ENCODE data around the gene TEKT1. TPM values are rescaled to one million over a fixed set of nuclear protein-coding genes. Genes with fewer than 3 reads are reported as not detected.

TEKT1 gene
- total and polyA plus RNA-seq, 2 experiments from 2014 or later, result not detected

GRCh38 chr17:6757747-6758146 lies 73.8 kb downstream of the TEKT1 start:
- Mint-ChIP-seq H3K27ac (no peak overlapping the region), H3K4me3 (no peak overlapping the region), H3K36me3 (ENCODE audit: low read depth) (no peaks in the 10 kb centered on the region), H3K4me1 (peaks cover 21% of the 10 kb centered on the region), H3K9me3 (no peaks in the 10 kb centered on the region), H3K27me3 (ENCODE audit: insufficient read depth, low read depth, poor library complexity) (peaks cover 16% of the 10 kb centered on the region)
- Histone ChIP-seq H2AFZ (no peak overlapping the region), H3K4me2 (no peak overlapping the region), H3K4me1 (ENCODE audit: insufficient read depth) (peaks cover 13% of the 10 kb centered on the region), H3K4me3 (no peak overlapping the region), H3K79me2 (replicated peaks; ENCODE audit: insufficient read depth) (no peaks in the 10 kb centered on the region), H3K27me3 (ENCODE audit: insufficient read depth) (no peaks in the 10 kb centered on the region), H3F3A (replicated peaks; ENCODE audit: low read depth) (no peaks in the 10 kb centered on the region), H3K9me2 (ENCODE audit: insufficient read depth) (no peaks in the 10 kb centered on the region), H3K36me3 (ENCODE audit: insufficient read depth) (no peaks in the 10 kb centered on the region), H4K20me1 (replicated peaks; ENCODE audit: insufficient read depth) (no peaks in the 10 kb centered on the region), H3K27ac (ENCODE audit: low read depth) (no peak overlapping the region)
- no peak for TF ChIP-seq STAT1 (IDR thresholded peaks at IDR 0.05; ENCODE audit: unreplicated experiment)
- TF ChIP-seq ZNF331 (CRISPR knock-in tag; IDR thresholded peaks at IDR 0.05; ENCODE audit: low read depth), result no peak
- TF ChIP-seq, protein P1, sequence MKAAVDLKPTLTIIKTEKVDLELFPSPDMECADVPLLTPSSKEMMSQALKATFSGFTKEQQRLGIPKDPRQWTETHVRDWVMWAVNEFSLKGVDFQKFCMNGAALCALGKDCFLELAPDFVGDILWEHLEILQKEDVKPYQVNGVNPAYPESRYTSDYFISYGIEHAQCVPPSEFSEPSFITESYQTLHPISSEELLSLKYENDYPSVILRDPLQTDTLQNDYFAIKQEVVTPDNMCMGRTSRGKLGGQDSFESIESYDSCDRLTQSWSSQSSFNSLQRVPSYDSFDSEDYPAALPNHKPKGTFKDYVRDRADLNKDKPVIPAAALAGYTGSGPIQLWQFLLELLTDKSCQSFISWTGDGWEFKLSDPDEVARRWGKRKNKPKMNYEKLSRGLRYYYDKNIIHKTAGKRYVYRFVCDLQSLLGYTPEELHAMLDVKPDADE (IDR thresholded peaks at IDR 0.05), result no peak
- no peak for TF ChIP-seq ZNF462 (CRISPR knock-in tag; IDR thresholded peaks at IDR 0.05)
- TF ChIP-seq REST (IDR thresholded peaks at IDR 0.05; ENCODE audit: unreplicated experiment), result no peak
- TF ChIP-seq EZH2phosphoT487 (IDR thresholded peaks at IDR 0.05; ENCODE audit: unreplicated experiment), result no peak
- no peak for TF ChIP-seq CREB1 (CRISPR knock-in tag; IDR thresholded peaks at IDR 0.05; ENCODE audit: low read depth)
- TF ChIP-seq POLR2AphosphoS5 (IDR thresholded peaks at IDR 0.05; ENCODE audit: low read depth), result no peak
- no peak for TF ChIP-seq ZNF114 (CRISPR knock-in tag; IDR thresholded peaks at IDR 0.05)
- TF ChIP-seq NANOG (IDR thresholded peaks at IDR 0.05; ENCODE audit: borderline replicate concordance), result no peak
- TF ChIP-seq JUNB (IDR thresholded peaks at IDR 0.05; ENCODE audit: unreplicated experiment), result no peak
- no peak for TF ChIP-seq CTCF (conservative IDR thresholded peaks at IDR 0.05; ENCODE audit: low read depth in 2 of 2)
- no peak for TF ChIP-seq EZH2 (IDR thresholded peaks at IDR 0.05; ENCODE audit: low read depth, unreplicated experiment)
- no peak for ATAC-seq
- DNase-seq (ENCODE audit: low spot score), result no peak

Measured in GM23338 (cell line).